Skin of body (tissue), 2 donors: Measurements from ENCODE around the gene CDHR1. TPM values are rescaled to one million over a fixed set of nuclear protein-coding genes. Genes with fewer than 3 reads are reported as not detected.
A peak's percentile ranks its signal among the peaks of the same experiment; 100 is the strongest.

ENCODE experiments used
- DNase-seq: peaks from one replicate; lab custom pipeline; 2025; lab: John Stamatoyannopoulos, UW
- total RNA-seq: library from RNA; depleted of rRNA; stranded (reverse); fragments of >200 nt; gene quantifications from one replicate; pipeline ENCODE4 v1.2.3, GENCODE V29; 2014

Gene CDHR1
- total RNA-seq, 1 donor from 2014 or later = 1.7 TPM

DNA sequence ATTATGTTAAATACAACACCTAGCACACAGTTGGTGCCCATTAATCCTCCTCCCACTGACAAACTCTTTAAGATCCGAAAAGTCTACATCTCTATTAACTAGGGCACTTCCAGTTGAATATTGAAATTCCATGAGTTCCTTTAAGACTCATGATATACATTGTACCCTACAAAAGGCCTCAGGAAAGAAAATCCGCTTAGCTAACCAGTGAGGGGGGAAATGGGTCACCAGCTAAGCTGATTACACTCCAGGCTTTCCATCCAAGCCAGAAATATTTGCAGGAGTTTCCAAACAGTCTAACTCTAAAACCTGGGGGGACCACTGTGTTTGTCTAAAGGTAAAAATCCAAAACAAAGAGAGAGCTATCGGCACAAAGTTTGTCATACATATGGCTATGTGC is 32.3 kb downstream of the CDHR1 start:
- DNase-seq = no peak

DNA sequence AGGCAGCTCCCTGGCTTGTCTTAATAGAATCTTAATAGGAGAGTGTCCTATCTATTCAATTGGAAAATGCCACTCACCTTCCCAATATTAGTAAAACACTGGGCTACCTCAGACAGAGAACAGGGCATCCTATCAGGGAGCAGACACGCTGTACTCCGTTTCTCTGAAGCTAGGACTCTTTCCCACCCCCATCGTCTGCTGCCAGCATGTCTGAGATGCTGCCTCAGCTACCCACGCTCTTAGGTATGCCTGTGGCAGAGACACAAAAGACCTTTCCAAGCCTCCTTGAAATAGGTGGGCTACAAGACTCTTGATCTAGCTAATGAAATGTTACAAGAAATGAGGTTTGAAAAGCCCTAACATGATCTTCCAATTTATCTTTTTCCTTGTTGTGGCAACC is 33.5 kb downstream of the CDHR1 start:
- DNase-seq = no peak

DNA sequence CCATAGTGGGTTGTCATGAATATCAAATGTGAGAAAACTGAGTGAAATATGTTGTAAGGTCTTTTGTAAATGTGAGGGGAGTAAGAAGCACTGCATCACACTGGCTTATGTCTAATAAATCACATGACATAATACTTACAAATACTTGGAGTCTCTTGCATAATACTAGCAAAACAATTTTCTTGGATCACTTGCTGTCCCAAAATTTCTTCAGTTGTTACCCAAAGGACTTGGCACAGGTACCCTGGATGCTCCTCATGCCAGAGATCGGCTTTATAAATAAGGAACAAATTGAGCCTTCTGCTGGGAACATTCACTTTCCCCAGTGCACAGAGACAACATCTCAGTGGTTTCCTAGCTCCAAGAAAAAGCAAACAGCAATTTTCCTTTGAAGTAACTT is 36.0 kb downstream of the CDHR1 start:
- DNase-seq = no peak

DNA sequence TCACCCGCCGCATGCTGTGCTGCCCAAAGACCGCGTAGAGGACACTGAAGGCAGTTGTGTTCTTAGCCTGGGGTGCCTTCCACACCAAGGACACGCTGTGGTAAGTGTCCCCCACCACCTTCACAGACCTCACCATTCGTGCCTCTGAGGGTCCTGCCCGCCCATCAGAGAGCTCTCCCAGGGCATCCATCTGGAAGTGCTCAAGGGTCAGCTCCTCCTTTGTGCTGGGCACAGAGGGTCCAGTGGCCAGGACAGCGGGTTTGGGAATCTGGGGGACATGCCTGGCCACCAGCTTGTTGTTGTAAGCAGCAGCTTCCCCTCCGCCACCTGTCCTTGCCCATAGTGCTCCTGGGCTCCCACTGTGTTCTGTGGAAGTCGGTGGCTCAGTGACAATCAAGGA is 38.0 kb downstream of the CDHR1 start:
- DNase-seq = no peak

DNA sequence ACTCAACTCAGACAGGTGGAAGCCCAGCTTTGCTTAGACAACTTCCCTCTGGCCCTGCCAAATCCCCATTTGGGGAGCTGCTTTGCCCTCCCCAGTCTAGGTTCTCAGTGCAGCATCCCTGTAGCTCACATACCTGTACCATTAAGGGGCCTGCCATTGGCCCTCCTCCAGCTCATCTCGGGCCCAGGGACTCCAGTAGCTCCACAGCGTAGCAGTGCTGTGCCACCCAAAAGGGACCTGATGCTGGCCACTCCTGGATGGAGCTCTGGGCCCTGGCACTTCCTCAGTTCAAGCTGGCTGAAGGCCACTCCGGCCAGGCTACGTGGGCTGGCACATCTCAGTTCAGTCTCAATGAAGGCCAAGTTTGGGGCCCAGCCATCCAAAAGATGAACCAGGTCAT is 39.6 kb downstream of the CDHR1 start:
- no peak for DNase-seq

DNA sequence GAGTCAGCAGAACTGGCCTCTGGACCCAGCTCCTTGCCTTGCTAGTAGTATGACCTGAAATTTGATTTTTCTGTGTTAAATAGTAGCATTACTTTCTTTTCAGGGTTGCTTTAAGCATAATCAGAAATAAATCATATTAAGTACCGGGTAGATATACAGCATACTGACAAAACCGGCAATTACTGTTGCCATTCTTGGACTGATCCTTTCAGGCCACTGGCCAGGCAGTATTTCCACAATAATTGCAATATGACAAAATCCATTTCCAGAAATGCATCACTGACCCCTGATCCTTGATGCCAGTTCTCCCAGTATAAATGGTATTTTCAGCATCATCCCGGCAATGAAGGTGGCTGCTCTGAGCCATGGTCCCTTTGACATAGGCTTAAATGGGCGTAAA is 40.1 kb downstream of the CDHR1 start:
- no peak for DNase-seq

DNA sequence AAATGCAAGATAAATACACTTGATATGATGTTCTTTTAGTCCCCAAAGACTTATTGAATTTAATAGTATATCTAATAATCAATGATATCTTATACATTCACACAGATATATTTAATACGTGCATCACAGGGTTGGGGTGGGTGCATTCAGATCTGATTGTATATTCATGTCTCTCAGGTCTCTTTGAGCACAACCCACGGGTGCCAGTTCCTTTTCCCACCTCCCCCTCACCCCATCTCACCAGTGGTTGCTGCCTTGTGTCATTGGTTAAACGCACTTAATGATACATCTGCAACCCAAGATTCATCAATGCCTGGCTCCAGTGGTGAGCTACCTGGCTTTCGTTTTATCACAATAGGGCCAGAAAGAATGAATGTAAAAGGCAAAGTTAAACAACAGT is 40.8 kb downstream of the CDHR1 start:
- no peak for DNase-seq

DNA sequence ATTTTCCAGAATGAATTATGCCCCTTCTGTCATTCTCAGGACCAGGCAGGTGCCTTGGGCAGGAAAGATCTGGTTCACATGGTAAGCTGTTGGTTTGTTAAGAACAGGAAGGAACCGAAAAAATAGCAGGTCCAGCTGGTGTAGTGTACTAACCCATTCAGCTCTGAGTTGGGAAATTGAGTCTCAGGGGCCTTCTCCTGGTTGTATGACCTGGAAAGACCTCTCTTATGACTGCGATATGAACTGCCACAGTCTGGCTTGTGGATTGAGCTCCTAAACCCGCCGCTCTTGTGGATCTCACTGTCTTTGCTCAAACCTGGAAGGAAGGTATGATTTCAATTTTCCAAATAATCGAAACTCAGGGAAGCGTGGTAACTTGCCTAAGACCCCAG is 42.5 kb downstream of the CDHR1 start:
- DNase-seq = no peak

DNA sequence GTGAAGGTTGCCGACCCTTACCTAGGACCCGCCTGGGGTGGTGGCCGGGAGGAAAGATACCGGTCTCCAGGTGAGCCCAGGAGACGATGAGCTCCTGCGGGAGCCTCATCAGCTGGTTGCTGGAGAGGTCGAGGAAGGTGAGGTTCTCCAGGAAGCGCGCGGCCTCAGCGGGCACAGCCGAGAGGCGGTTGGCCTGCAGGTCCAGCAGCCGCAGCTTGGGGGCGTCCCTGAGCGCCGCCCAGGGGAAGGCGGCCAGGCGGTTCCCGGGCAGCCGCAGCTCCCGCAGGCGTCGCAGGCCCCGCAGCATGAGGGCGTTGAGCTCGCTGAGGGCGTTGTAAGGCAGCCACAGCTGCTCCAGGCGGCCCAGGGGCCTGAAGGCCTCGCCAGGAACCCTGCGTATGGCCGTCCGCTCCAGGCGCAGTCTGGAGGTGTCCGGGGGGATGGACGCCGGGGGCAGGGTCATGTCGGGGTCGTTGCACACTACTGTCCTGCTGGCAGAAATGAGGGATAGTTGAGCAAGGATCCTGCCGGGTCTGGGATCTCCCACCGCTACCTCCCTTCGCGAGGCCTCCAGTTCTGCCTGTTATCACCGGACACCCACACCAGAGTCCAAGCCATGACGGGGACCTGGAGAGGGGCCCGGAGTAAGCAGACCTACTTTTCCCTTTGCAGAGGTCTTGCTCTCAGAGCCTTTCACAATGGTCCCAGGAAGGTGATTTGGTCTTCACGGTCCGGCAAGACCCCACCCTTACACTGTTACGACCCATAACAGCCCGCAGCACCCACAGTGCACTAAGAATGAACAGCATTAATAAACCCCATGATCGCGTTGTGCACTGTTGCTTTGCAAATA is 43.1 kb downstream of the CDHR1 start:
- DNase-seq = no peak

DNA sequence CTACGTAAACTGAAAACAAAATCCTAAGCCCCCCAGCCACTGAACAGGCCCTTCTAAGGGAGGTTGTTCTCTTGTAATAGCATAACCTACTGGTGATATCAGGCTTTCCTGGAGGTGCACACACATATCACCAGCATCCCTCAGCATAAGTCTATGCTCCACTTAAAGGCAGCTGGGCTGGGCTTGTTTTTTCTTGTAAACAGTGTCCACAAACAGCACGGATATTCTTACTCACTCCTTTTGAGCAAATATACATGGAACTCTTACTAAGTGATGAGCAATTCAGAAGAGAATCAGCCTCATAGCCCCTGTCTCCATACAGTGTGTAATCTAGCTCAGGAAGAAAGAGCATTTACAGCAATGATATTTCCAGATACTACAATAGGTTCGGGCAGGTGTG is 44.6 kb downstream of the CDHR1 start:
- DNase-seq = no peak

DNA sequence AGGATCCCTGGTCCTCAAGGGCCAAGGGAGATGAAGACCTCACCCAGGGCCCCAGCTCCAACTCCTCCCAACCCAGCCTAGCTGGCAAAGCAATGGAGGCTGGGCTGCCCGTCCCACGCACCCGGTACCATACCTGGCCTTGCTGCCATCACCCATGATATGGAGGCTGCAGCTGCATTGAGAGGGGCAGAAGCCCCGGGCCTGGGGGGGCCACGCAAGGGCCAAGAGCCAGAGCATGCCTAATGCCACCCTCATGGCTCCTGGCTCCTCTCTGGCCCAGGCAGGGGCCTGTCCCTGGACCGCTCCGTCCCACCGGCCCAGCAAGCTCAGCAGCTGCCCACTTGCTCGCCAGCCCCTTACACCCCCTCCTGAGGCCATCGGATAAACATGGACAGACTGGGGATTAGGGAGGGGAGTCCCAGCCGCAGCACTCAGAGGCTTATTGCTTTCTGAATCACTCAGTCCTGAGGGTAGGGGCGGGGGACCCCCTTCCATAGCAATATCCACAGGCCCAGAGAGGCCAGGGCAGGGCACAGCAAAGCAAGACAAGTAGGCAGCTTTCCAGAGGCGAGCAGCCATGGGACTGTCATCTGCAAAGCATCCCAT is 47.0 kb downstream of the CDHR1 start, which contains the start of gene LRIT1:
TSS of gene LRIT1 (minus strand) at position 362 of the 606 bp plus-strand sequence. CDS start at position 255, 107 bp downstream.
- DNase-seq = no peak

DNA sequence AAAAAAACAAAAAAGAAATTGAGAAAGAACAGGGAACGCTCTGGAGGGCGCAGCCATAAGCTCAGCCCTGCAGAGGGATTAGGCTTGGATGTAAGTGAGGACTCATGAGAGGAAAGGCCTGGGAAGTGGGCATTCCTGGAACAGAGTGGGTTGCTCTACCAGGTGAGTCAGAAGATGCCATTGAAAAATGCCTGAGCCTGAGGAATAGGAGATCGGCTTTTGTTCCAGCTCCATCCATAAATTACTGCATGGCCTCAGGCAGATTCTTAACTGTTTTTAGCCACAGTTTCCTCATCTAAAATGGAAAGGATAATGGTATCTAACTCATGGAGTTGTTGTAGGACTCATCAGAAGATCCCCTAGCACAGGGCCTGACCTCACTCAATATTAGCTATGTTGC is 49.4 kb downstream of the CDHR1 start:
- no peak for DNase-seq

DNA sequence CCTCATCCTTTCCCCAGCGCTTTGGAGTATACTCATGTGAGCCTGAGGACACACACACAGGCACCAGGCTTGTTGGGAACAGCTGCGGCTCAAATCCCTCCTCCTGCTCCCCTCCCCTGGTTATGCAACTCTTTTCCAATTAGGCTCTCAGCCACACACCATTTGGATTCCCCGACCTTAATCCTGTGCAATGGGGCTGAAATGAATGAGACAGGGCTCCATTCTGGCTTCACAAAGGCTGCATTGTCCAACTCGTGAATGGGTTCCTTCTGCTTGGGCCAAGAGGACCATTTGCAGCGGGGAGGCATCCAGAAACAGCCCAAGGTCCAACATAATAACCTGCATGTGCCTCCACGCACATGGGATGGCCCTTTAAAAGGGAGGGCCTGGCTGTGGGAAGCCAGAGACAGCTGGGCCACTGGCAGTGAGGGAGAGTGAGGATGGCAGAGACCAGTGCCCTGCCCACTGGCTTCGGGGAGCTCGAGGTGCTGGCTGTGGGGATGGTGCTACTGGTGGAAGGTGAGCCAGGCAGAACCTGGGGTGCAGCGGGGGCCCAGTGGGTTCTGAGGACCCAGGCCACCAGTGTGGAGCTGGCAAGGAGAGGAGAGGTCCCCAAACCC is 50.4 kb downstream of the CDHR1 start, which contains the start of gene RGR:
TSS of gene RGR (plus strand) at position 403 of the 620 bp plus-strand sequence. CDS start at position 441, 38 bp downstream.
- DNase-seq = peak; percentile 49

DNA sequence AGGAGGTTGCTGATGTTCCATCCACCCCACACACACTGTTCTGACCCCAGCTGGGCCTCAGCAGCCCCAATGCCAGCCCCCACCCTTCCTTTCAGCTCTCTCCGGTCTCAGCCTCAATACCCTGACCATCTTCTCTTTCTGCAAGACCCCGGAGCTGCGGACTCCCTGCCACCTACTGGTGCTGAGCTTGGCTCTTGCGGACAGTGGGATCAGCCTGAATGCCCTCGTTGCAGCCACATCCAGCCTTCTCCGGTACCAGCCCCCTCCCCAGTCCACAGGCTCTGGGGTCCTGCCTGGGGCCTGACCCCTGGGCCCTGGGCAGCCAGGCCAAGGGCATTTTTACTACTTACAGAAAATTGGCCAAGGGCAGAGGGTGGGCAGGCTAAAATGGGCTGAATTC is 53.2 kb downstream of the CDHR1 start:
- DNase-seq = no peak

DNA sequence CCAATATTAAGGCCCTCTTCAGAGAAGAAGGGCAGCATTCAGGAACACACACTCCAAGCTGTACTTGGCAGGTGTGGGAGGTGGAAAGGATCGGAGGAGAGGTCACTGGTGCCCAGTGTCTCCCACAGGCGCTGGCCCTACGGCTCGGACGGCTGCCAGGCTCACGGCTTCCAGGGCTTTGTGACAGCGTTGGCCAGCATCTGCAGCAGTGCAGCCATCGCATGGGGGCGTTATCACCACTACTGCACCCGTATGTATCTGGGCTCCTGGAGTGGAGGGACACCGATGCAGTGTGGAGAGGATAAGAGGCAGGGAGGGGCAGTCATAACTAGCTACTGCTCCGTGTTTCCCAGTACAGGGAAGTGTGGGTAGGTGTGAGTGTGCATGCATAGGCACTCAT is 54.5 kb downstream of the CDHR1 start:
- no peak for DNase-seq

DNA sequence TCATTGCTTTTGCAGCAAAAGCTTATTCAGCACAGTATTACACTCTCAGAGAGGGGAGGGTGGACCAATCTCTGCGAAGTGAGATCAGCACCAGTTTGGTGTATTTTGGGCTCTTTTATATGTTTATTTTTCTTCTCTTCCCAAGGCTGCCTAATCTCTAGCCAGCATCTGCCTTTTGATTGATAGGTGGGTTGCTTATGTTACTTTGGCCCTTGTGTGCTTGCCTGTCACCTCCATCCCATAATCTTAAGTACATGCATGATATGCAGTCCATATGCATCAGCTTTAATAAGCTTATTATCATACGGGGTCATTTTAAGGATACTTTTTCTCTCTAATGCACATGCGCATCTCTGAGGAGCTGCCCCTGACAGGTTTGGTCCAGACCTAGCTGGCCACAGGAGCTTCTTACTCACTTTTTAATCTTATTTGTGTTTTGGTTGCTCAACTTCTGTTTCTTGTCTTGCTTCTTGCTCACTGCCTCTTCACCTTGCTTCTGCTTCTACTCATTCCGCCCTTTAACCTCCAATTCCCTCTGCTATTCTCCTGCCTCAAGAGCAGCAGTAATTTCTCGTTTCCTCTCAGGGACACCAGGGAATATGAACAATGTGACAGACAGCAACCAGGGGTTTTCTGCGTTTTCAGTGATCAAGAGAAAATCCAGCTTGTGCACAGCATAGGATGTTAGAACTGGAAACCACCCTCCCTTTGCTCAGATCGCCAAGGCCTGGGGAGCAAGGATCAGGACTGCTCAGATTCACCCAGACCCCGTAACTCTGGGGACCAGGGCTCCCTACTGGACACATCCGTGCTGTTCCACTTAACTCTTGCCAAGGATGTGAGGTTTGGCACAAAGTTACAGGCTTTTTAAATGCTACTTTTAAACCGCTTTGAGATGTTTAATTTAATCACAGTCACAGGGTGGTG is 60.5 kb downstream of the CDHR1 start:
- DNase-seq = no peak

DNA sequence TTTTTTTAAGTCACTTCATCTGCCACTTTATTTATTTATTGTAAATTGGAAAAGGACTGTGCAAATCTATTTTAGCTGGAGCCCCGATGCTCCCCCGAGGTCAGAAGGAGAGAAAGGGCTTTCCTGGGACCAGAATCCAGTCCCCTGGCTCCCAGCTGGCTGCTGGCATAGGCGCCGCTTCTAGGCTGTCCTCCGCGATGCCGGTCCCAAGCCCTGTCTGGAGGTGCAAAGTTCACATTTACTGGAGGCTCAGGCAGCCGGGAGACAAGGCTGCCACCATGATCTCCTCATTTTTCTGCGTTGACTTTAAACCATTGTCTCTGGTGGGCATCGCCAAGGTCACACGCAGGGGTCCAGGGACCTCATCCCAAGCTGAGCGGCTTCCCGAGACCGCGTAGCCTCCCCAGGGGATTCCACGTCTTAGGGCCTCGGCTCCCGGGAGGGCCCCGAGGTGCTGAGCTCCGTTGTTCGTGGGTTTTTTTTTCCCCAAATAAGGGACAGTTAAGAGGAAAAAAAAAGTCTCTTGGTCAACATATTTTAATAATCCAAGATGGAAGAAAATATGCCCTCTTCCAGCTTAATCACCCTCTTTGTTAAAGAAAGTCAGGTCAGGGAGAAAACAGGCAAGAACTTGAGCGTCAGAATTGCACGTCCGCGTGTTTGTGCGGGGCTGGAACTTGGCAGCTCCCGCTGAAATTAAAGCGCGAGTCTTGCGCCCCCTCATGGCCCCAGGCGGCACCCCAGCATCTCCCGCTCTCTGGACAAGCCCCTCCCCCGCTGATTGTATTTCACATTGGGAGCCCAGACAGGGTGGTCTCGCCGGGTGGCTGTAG is 62.4 kb downstream of the CDHR1 start:
- DNase-seq = peak; percentile 2

DNA sequence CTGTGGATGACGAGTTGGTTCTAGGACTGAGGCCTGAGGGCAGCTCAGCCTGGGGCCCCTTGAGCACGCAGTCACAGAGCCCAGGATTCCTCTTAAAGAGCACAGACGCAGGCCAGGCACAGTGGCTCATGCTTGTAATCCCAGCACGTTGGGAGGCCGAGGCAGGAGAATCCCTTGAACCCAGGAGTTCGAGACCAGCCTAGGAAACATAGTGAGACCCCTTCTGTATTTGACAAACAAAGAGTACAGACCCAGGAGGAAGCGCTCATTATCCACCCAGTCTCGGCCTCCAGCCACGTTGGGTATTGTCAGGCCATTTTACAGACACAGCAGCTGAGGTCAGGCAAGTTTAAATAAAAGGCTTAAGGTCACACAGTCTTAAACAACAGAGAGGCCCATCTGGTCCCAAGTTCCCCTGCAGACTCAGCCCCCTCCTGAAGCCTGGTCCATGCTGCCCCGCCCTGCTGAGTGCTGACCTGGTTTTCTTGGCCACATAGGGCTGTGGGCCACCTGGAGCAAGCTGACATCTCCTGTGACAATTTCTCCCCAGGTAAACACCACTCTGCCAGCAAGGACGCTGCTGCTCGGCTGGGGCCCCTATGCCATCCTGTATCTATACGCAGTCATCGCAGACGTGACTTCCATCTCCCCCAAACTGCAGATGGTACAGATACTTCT is 63.1 kb downstream of the CDHR1 start:
- DNase-seq = no peak

DNA sequence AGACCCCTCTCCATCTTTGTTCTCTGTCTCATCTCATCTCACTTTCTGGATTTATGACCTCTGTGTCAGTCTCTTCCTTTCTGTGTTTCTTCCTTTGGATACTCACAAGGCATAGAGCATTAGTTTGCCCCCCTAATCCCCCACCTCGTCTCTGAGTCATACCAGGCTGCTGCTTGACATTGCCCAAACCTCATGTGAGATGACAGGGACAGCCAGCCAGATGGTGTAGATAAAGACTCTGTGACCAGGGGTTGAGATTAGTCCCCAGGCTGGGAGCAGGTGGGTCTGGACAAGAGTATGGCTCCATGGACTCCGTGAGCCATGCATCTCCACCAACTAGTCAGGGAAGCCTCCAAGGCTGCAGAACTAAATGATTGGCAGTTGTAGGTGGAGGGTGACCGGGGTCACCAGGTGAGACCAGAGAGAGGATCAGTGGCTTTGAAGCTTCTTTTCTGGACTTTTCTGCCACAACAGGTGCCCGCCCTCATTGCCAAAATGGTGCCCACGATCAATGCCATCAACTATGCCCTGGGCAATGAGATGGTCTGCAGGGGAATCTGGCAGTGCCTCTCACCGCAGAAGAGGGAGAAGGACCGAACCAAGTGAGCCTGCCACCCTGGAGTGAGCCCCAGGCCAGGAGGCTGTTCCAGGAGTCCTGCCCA is 63.8 kb downstream of the CDHR1 start:
- no peak for DNase-seq
